Measurements from ENCODE around the gene PDE4A. TPM values are rescaled to one million over a fixed set of nuclear protein-coding genes. Genes with fewer than 3 reads are reported as not detected.

The PDE4A gene
- total and polyA plus RNA-seq, 2 experiments from 2014 or later: 2.4 to 15.9 TPM

DNA sequence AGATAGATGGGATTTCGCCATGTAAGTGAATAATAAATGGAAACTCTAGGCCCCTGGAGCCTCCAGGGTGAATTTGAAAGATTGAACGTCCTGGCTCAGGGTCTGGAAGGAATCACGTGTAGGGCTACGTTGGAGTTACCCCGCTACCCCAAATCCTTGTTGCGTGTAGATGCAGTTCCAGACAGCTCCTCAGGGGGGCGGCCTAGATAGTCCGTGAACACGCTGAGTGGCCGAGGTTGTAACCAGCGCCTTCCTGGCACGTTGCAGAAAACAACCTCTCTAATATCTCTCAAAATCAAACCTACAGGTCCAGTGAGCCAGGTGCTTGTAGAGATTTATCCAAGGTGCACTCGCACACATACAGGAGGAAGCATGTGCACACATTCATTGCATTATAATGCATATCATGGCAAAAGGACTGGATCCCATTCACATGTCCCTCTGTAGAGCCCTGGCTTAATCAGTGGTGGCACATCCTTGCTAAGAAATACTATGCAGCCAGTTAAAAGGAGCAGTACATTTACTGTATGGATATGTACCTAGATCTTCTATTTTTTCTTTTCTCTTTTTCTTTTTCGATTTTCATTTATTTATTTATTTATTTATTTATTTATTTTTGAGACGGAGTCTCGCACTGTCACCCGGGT lies 85.4 kb downstream of the PDE4A start:
- 30 to 31% methylated on average over 17 of the region's 17 CpGs for WGBS, 2 experiments (ENCODE audit: low coverage in 1 of 2, low lambda C conversion rate in 2 of 2, missing lambda C conversion rate in 2 of 2)
- Histone ChIP-seq H3K79me2 (ENCODE audit: insufficient read depth) (peaks cover 16% of the 10 kb centered on the region), H3K9ac (no peak overlapping the region), H3K4me3 (no peak overlapping the region), H2AFZ (no peak overlapping the region), H3K4me1 (ENCODE audit: insufficient read depth) (no peaks in the 10 kb centered on the region), H4K20me1 (ENCODE audit: insufficient read depth) (no peaks in the 10 kb centered on the region), H3K9me2 (ENCODE audit: insufficient read depth) (no peaks in the 10 kb centered on the region), H3K36me3 (ENCODE audit: low read depth) (no peaks in the 10 kb centered on the region), H3K27ac (no peak overlapping the region), H3K27me3 (replicated peaks; ENCODE audit: insufficient read depth) (no peaks in the 10 kb centered on the region), H3F3A (ENCODE audit: insufficient read depth) (no peaks in the 10 kb centered on the region), H3K4me2 (ENCODE audit: unreplicated experiment) (no peak overlapping the region), H3K9me3 (ENCODE audit: low read depth) (no peaks in the 10 kb centered on the region)
- peak; percentile 82 for DNase-seq
- TF ChIP-seq EZH2phosphoT487 (IDR thresholded peaks at IDR 0.05; ENCODE audit: insufficient read depth, low read depth): no peak
- in situ Hi-C loops (cut with MboI): no loop called here

DNA sequence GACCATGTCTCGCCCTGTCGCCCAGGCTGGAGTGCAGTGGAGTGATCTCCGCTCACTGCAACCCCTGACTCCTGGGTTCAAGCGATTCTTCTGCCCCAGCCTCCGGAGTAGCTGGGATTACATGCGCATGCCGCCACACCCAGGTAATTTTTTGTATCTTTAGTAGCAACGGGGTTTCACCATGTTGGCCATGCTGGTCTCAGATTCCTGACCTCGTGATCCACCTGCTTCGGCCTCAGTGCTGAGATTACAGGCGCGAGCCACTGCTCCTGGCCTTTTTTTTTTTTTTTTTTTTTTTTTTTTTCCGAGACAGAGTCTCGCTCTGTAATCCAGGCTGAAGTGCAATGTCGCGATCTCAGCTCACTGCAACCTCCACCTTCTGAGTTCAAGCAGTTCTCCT lies 87.7 kb downstream of the PDE4A start:
- Histone ChIP-seq H4K20me1 (ENCODE audit: insufficient read depth) (no peaks in the 10 kb centered on the region), H2AFZ (no peak overlapping the region), H3K27me3 (replicated peaks; ENCODE audit: insufficient read depth) (peaks cover 1% of the 10 kb centered on the region; the same call in 1 of the 2 replicates), H3K9ac (no peak overlapping the region), H3K4me1 (ENCODE audit: insufficient read depth) (no peaks in the 10 kb centered on the region), H3K9me3 (ENCODE audit: low read depth) (no peaks in the 10 kb centered on the region), H3K4me3 (no peak overlapping the region), H3K79me2 (ENCODE audit: insufficient read depth) (no peaks in the 10 kb centered on the region), H3K36me3 (ENCODE audit: low read depth) (no peaks in the 10 kb centered on the region), H3F3A (ENCODE audit: insufficient read depth) (0 out of 2 replicates have a peak, but pooled peaks cover 3% of the 10 kb centered on the region), H3K9me2 (ENCODE audit: insufficient read depth) (no peaks in the 10 kb centered on the region), H3K27ac (no peak overlapping the region), H3K4me2 (ENCODE audit: unreplicated experiment) (no peak overlapping the region)
- TF ChIP-seq EZH2phosphoT487 (IDR thresholded peaks at IDR 0.05; ENCODE audit: insufficient read depth, low read depth) (no peak), EZH2 (IDR thresholded peaks at IDR 0.05; ENCODE audit: insufficient read depth, poor library complexity, severe bottlenecking) (no peak)
- in situ Hi-C loops (cut with MboI): no loop called here
- no peak for DNase-seq
- WGBS, 2 experiments (ENCODE audit: low coverage in 1 of 2, low lambda C conversion rate in 2 of 2, missing lambda C conversion rate in 2 of 2): 83 to 86% methylated on average over 15 to 16 of the region's 16 CpGs

DNA sequence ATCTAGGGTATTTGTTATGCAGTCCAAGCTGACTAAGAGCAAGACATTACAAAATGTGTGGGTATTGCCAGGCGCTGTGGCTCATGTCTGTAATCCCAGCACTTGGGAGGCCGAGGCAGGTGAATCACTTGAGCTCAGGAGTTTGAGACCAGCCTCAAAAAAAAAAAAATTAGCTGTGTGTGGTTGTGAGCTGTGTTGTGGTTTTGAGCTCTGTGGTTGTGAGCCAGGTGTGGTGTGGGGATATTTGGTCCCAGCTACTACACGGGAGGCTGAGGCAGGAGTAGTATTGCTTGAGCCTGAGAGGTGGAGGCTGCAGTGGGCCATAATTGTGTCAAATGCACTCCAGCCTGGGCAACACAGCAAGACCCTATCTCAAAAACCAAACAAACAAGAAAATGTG lies 88.4 kb downstream of the PDE4A start:
- 57 to 67% methylated on average over 3 of the region's 3 CpGs for WGBS, 2 experiments (ENCODE audit: low coverage in 1 of 2, low lambda C conversion rate in 2 of 2, missing lambda C conversion rate in 2 of 2)
- in situ Hi-C loops (cut with MboI): no loop called here
- H3F3A ChIP-seq (ENCODE audit: insufficient read depth): 0 out of 2 replicates have a peak, but pooled peaks cover 3% of the 10 kb centered on the region

DNA sequence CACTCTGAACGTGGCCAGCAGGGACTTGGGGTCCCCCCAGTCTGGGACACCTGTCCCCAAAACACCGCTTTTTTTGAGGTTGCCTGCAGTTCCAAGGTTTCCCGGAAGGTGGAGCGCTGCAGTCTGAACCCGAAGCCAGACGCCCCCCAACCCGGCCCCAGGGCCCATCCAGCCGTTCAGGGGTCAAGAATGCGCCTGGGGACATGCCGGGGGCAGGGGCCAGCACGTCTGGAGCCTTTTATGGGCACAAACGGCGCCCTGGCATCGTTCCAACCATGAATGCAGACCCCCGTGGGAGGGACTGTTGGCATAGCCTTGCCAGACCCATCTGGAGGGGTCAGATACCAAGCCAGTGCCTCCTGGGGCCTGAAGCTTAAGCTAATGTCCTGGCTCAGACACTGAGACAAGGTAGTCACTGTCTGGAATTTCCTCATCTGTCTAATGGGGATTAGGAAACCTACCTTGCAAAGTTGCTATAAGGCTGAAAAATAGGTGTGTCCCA lies 90.0 kb downstream of the PDE4A start:
- in situ Hi-C loops (cut with MboI): no loop called here
- WGBS, 2 experiments (ENCODE audit: low coverage in 1 of 2, low lambda C conversion rate in 2 of 2, missing lambda C conversion rate in 2 of 2): 9 to 13% methylated on average over 14 of the region's 15 CpGs
- peaks cover 12% of the 10 kb centered on the region; the same call in 1 of the 2 replicates for H3K27me3 ChIP-seq (replicated peaks; ENCODE audit: insufficient read depth)

More for the DNA sequence above, 88.4 kb downstream of the PDE4A start:
- H3K9me3 ChIP-seq (ENCODE audit: low read depth): no peaks in the 10 kb centered on the region
- H3K79me2 ChIP-seq (ENCODE audit: insufficient read depth): no peaks in the 10 kb centered on the region
- H3K27me3 ChIP-seq (replicated peaks; ENCODE audit: insufficient read depth): peaks cover 8% of the 10 kb centered on the region; the same call in 1 of the 2 replicates
- H3K36me3 ChIP-seq (ENCODE audit: low read depth): no peaks in the 10 kb centered on the region
- no peaks in the 10 kb centered on the region for H3K4me1 ChIP-seq (ENCODE audit: insufficient read depth)
- H4K20me1 ChIP-seq (ENCODE audit: insufficient read depth): no peaks in the 10 kb centered on the region
- H3K9ac ChIP-seq: no peak overlapping the region
- no peak overlapping the region for H3K4me2 ChIP-seq (ENCODE audit: unreplicated experiment)
- no peak overlapping the region for H3K4me3 ChIP-seq
- DNase-seq: no peak
- no peak overlapping the region for H3K27ac ChIP-seq
- TF ChIP-seq EZH2phosphoT487 (IDR thresholded peaks at IDR 0.05; ENCODE audit: insufficient read depth, low read depth): no peak
- TF ChIP-seq EZH2 (IDR thresholded peaks at IDR 0.05; ENCODE audit: insufficient read depth, poor library complexity, severe bottlenecking): no peak
- no peak overlapping the region for H2AFZ ChIP-seq
- H3K9me2 ChIP-seq (ENCODE audit: insufficient read depth): no peaks in the 10 kb centered on the region

More for the DNA sequence above, 90.0 kb downstream of the PDE4A start:
- Histone ChIP-seq H3K4me1 (ENCODE audit: insufficient read depth) (no peaks in the 10 kb centered on the region), H3K9ac (no peak overlapping the region), H3F3A (ENCODE audit: insufficient read depth) (0 out of 2 replicates have a peak, but pooled peaks cover 3% of the 10 kb centered on the region), H2AFZ (no peak overlapping the region), H3K4me3 (no peak overlapping the region), H3K79me2 (ENCODE audit: insufficient read depth) (no peaks in the 10 kb centered on the region), H3K9me3 (ENCODE audit: low read depth) (no peaks in the 10 kb centered on the region), H3K4me2 (ENCODE audit: unreplicated experiment) (peak overlapping the region; percentile 14), H3K9me2 (ENCODE audit: insufficient read depth) (no peaks in the 10 kb centered on the region), H3K27ac (no peak overlapping the region), H4K20me1 (ENCODE audit: insufficient read depth) (no peaks in the 10 kb centered on the region), H3K36me3 (ENCODE audit: low read depth) (no peaks in the 10 kb centered on the region)
- peak; percentile 30 for DNase-seq
- TF ChIP-seq EZH2 (IDR thresholded peaks at IDR 0.05; ENCODE audit: insufficient read depth, poor library complexity, severe bottlenecking) (no peak), EZH2phosphoT487 (IDR thresholded peaks at IDR 0.05; ENCODE audit: insufficient read depth, low read depth) (no peak)
